Left lung (tissue), 10 donors: ENCODE data around the gene TBCD. TPM values are rescaled to one million over a fixed set of nuclear protein-coding genes. Genes with fewer than 3 reads are reported as not detected.

Experiments used
- ATAC-seq: fragments of 200-7000 bp; cut with Tn5 transposase; one replicate; pipeline ENCODE4 v1.9.1; 2020; ENCODE audit warnings: moderate library complexity
- DNase-seq, 4 donors: peaks; one replicate each; pipeline ENCODE4 v3.0.0-alpha.2; 2013 to 2020
- H3K27ac ChIP-seq, 2 donors: fragments of 200-600 bp; sonication (generic) in 1 of 2; one replicate each; pipeline versions ENCODE4 v1.5.0 to v1.8.0; 2020 to 2021
- H3K27me3 ChIP-seq, 2 donors: fragments of 200-600 bp; sonication (generic) in 1 of 2; one replicate each; pipeline versions ENCODE4 v1.5.0 to v1.8.0; 2020 to 2021
- H3K36me3 ChIP-seq, 2 donors: fragments of 200-600 bp; sonication (generic) in 1 of 2; one replicate each; pipeline versions ENCODE4 v1.5.0 to v1.8.0; 2020 to 2021
- H3K4me1 ChIP-seq, 2 donors: fragments of 200-600 bp; one replicate each; pipeline ENCODE4 v1.8.0; 2021
- H3K4me3 ChIP-seq, 2 donors: fragments of 200-600 bp; sonication (generic) in 1 of 2; one replicate each; pipeline versions ENCODE4 v1.5.0 to v1.8.0; 2020 to 2021; ENCODE audit warnings: mild to moderate bottlenecking in 1 of 2
- H3K9me3 ChIP-seq, 2 donors: fragments of 200-600 bp; sonication (generic) in 1 of 2; one replicate each; pipeline versions ENCODE4 v1.5.0 to v1.8.0; 2020 to 2021
- CTCF ChIP-seq, 2 donors: fragments of 200-600 bp; sonication (generic) in 1 of 2; IDR thresholded peaks; one replicate each; pipeline versions ENCODE4 v1.5.0 to v1.8.0; 2021; ENCODE audit warnings: antibody characterized with exemption in 2 of 2
- intact Hi-C, 2 donors: fragments of 100-400 bp; cut with DNase I; formaldehyde crosslinking; loops; one replicate each; pipeline versions ENCODE4 v1.11.2 to v1.14.2; 2022
- polyA plus RNA-seq, 6 donors: library from polyadenylated mRNA; unstranded; fragments of 120-200 nt; gene quantifications; one replicate each; pipeline ENCODE4 v1.2.1, GENCODE V29; 2013; ENCODE audit not compliant: insufficient read length in 6 of 6
- total RNA-seq, 2 donors: library from RNA; stranded (reverse); fragmentation: NEBNext Ultra II Directional; extraction: Animal tissue kit (Norgen Biotek cat#: 25700); gene quantifications; one replicate each; pipeline ENCODE4 v1.2.1, GENCODE V29; 2021
- donor health status: DM: no; HTN: yes; CAD: no.
- donor health status: DM: no; HTN: no; CAD: no.

The TBCD gene
- total and polyA plus RNA-seq, 8 donors, result 87.2 to 133 (median 104) TPM

- Histone ChIP-seq H3K27ac (no peak overlapping the region), H3K36me3 (peaks cover 0 to 96% of the 10 kb centered on the region in 2 donors), H3K9me3 (no peaks in the 10 kb centered on the region), H3K27me3 (no peaks in the 10 kb centered on the region), H3K4me3 (no peak overlapping the region), H3K4me1 (no peaks in the 10 kb centered on the region)
- peak in 2 of 4 donors; percentile 26 to 67 for DNase-seq
- ATAC-seq, result no peak
- intact Hi-C loops, result no loop called here
- TF ChIP-seq CTCF (IDR thresholded peaks at IDR 0.05), result no peak
These were observed 176.1 kb downstream of the TBCD start for GRCh38 chr17:82927661-82928601.

GRCh38 chr17:82929011-82929622 is 177.3 kb downstream of the TBCD start:
- Histone ChIP-seq H3K27me3 (no peaks in the 10 kb centered on the region), H3K27ac (no peak overlapping the region), H3K4me1 (no peaks in the 10 kb centered on the region), H3K36me3 (peaks cover 0 to 96% of the 10 kb centered on the region in 2 donors), H3K4me3 (no peak overlapping the region), H3K9me3 (no peaks in the 10 kb centered on the region)
- no peak for TF ChIP-seq CTCF (IDR thresholded peaks at IDR 0.05)
- intact Hi-C loops, result no loop called here
- ATAC-seq (no peak), DNase-seq (peak in 2 of 4 donors; percentile 18 to 61)

GRCh38 chr17:82929676-82930042 is 177.8 kb downstream of the TBCD start:
- peaks cover 0 to 96% of the 10 kb centered on the region in 2 donors for H3K36me3 ChIP-seq
- H3K9me3 ChIP-seq, result no peaks in the 10 kb centered on the region
- ATAC-seq (no peak), DNase-seq (peak in 1 of 4 donors; percentile 37)
- intact Hi-C loops, result no loop called here
- H3K27ac ChIP-seq, result no peak overlapping the region
- TF ChIP-seq CTCF (IDR thresholded peaks at IDR 0.05), result no peak
- H3K4me3 ChIP-seq, result no peak overlapping the region
- no peaks in the 10 kb centered on the region for H3K4me1 ChIP-seq
- no peaks in the 10 kb centered on the region for H3K27me3 ChIP-seq

- TF ChIP-seq CTCF (IDR thresholded peaks at IDR 0.05), result no peak
- Histone ChIP-seq H3K4me3 (no peak overlapping the region), H3K9me3 (no peaks in the 10 kb centered on the region), H3K27me3 (no peaks in the 10 kb centered on the region), H3K27ac (no peak overlapping the region), H3K36me3 (peaks cover 0 to 96% of the 10 kb centered on the region in 2 donors), H3K4me1 (no peaks in the 10 kb centered on the region)
- no peak for ATAC-seq
- intact Hi-C loops, result no loop called here
- peak in 2 of 4 donors; percentile 27 to 71 for DNase-seq
These were observed 178.4 kb downstream of the TBCD start for GRCh38 chr17:82930043-82930923.
